GM23338 (cell line): ENCODE measurements around the gene IL1RL1. TPM values are rescaled to one million over a fixed set of nuclear protein-coding genes. Genes with fewer than 3 reads are reported as not detected.

Experiments
- ATAC-seq: fragments of 200-7000 bp; cut with Tn5 transposase; 3 replicates; pipeline ENCODE4 v1.9.1; 2020
- DNase-seq: peaks from one replicate; pipeline ENCODE4 v3.0.0-alpha.2; 2015; ENCODE audit warnings: low spot score
- H2AFZ ChIP-seq: fragments of 200-600 bp; sonication (generic); 2 replicates; pipeline ENCODE4 v1.8.0; 2016; ENCODE audit warnings: antibody characterized with exemption, mild to moderate bottlenecking, moderate library complexity
- H3F3A ChIP-seq: fragments of 200-600 bp; sonication (generic); replicated peaks from 2 replicates; pipeline ENCODE4 v1.8.0; 2017; ENCODE audit warnings: antibody characterized with exemption, mixed run types, low read depth
- H3K27ac ChIP-seq: fragments of 200-600 bp; sonication (generic); 2 replicates; pipeline ENCODE4 v1.6.1; 2016; ENCODE audit warnings: low read depth
- H3K27me3 ChIP-seq: fragments of 200-600 bp; sonication (generic); 2 replicates; pipeline ENCODE4 v1.8.0; 2016; ENCODE audit warnings: mild to moderate bottlenecking, mixed run types, moderate library complexity; ENCODE audit not compliant: insufficient read depth
- H3K36me3 ChIP-seq: fragments of 200-600 bp; sonication (generic); 2 replicates; pipeline ENCODE4 v1.8.0; 2016; ENCODE audit warnings: mild to moderate bottlenecking; ENCODE audit not compliant: insufficient read depth
- H3K4me1 ChIP-seq: fragments of 200-600 bp; sonication (generic); 2 replicates; pipeline ENCODE4 v1.8.0; 2016; ENCODE audit warnings: mild to moderate bottlenecking, moderate library complexity; ENCODE audit not compliant: insufficient read depth
- H3K4me2 ChIP-seq: fragments of 200-600 bp; sonication (generic); 2 replicates; pipeline ENCODE4 v1.7.1; 2017; ENCODE audit warnings: mixed run types
- H3K4me3 ChIP-seq: fragments of 200-600 bp; sonication (generic); 2 replicates; pipeline ENCODE4 v1.6.1; 2016; ENCODE audit warnings: mixed run types
- H3K79me2 ChIP-seq: fragments of 200-600 bp; sonication (generic); replicated peaks from 2 replicates; pipeline ENCODE4 v1.8.0; 2017; ENCODE audit warnings: mild to moderate bottlenecking; ENCODE audit not compliant: insufficient read depth
- H3K9me2 ChIP-seq: fragments of 200-600 bp; sonication (generic); 2 replicates; pipeline ENCODE4 v1.8.0; 2017; ENCODE audit not compliant: insufficient read depth
- H4K20me1 ChIP-seq: fragments of 200-600 bp; sonication (generic); replicated peaks from 2 replicates; pipeline ENCODE4 v1.8.0; 2017; ENCODE audit warnings: mild to moderate bottlenecking; ENCODE audit not compliant: insufficient read depth
- H3K27ac Mint-ChIP-seq: 2 replicates; pipeline ENCODE4 v1.8.0; 2020; ENCODE audit warnings: inconsistent platforms, mild to moderate bottlenecking, moderate library complexity, mixed read lengths
- H3K27me3 Mint-ChIP-seq: 3 replicates; pipeline ENCODE4 v1.8.0; 2022; ENCODE audit warnings: low read depth, mild to moderate bottlenecking, moderate library complexity, mixed read lengths, inconsistent platforms; ENCODE audit not compliant: insufficient read depth, poor library complexity
- H3K36me3 Mint-ChIP-seq: 3 replicates; pipeline ENCODE4 v1.8.0; 2021; ENCODE audit warnings: low read depth, mild to moderate bottlenecking, inconsistent platforms, moderate library complexity, mixed read lengths
- H3K4me1 Mint-ChIP-seq: 3 replicates; pipeline ENCODE4 v1.8.0; 2020; ENCODE audit warnings: mild to moderate bottlenecking, inconsistent platforms, mixed read lengths
- H3K4me3 Mint-ChIP-seq: 3 replicates; pipeline ENCODE4 v1.8.0; 2021; ENCODE audit warnings: moderate library complexity, mild to moderate bottlenecking, inconsistent platforms, mixed read lengths
- H3K9me3 Mint-ChIP-seq: 3 replicates; pipeline ENCODE4 v1.8.0; 2020; ENCODE audit warnings: moderate library complexity, mild to moderate bottlenecking, inconsistent platforms, mixed read lengths
- CREB1 ChIP-seq: fragments of 250-450 bp; sonication (Bioruptor Pico); IDR thresholded peaks from 2 replicates; pipeline ENCODE4 v1.5.0; 2020; ENCODE audit warnings: low read depth, mild to moderate bottlenecking, moderate library complexity
- CTCF ChIP-seq, 2 experiments: fragments of 200-600 bp in 1 of 2; sonication (generic) in 1 of 2; conservative IDR thresholded peaks; 2 replicates each; pipeline versions ENCODE4 v1.5.1 to v1.6.1; 2016 to 2017; ENCODE audit warnings: antibody characterized with exemption in 2 of 2, low read depth in 2 of 2, mild to moderate bottlenecking in 2 of 2, moderate library complexity in 1 of 2
- ETS1 ChIP-seq: IDR thresholded peaks from 2 replicates; pipeline ENCODE4 v1.6.1; 2016; ENCODE audit warnings: antibody characterized with exemption
- EZH2 ChIP-seq: fragments of 200-600 bp; sonication (generic); IDR thresholded peaks from one replicate; pipeline ENCODE4 v1.8.0; 2017; ENCODE audit warnings: antibody characterized with exemption, mild to moderate bottlenecking, low read depth; ENCODE audit not compliant: unreplicated experiment
- EZH2phosphoT487 ChIP-seq: fragments of 200-600 bp; sonication (generic); IDR thresholded peaks from one replicate; pipeline ENCODE4 v1.8.1; 2018; ENCODE audit warnings: antibody characterized with exemption; ENCODE audit not compliant: unreplicated experiment
- NANOG ChIP-seq: IDR thresholded peaks from 2 replicates; pipeline ENCODE4 v1.6.1; 2016; ENCODE audit warnings: antibody characterized with exemption, borderline replicate concordance
- POLR2AphosphoS5 ChIP-seq: IDR thresholded peaks from 2 replicates; pipeline ENCODE4 v1.6.1; 2016; ENCODE audit warnings: antibody characterized with exemption, low read depth
- REST ChIP-seq: IDR thresholded peaks from one replicate; pipeline ENCODE4 v1.6.1; 2018; ENCODE audit warnings: antibody characterized with exemption; ENCODE audit not compliant: unreplicated experiment
- STAT1 ChIP-seq: IDR thresholded peaks from one replicate; pipeline ENCODE4 v1.6.1; 2016; ENCODE audit warnings: antibody characterized with exemption; ENCODE audit not compliant: unreplicated experiment
- ZNF114 ChIP-seq: fragments of 250-450 bp; sonication (Bioruptor Pico); IDR thresholded peaks from 2 replicates; pipeline ENCODE4 v1.5.0; 2020; ENCODE audit warnings: mild to moderate bottlenecking, moderate library complexity
- ZNF331 ChIP-seq: fragments of 250-450 bp; sonication (Bioruptor Pico); IDR thresholded peaks from 2 replicates; pipeline ENCODE4 v1.5.0; 2020; ENCODE audit warnings: low read depth, mild to moderate bottlenecking, moderate library complexity
- polyA plus RNA-seq: library from polyadenylated mRNA; unstranded; fragments of >200 nt; fragmentation: Nextera tagmentation; extraction: Ambion mirVana; gene quantifications from 2 replicates; pipeline ENCODE4 v1.2.1, GENCODE V29; 2016
- total RNA-seq: library from RNA; depleted of rRNA; stranded (reverse); fragments of >200 nt; shearing (Covaris generic); gene quantifications from 2 replicates; pipeline ENCODE4 v1.2.3, GENCODE V29; 2014

IL1RL1 gene
- total and polyA plus RNA-seq, 2 experiments from 2014 or later: not detected

GRCh38 chr2:102304711-102305611 lies 6.4 kb upstream of the IL1RL1 start (continued):
- no peak for TF ChIP-seq ETS1

GRCh38 chr2:102306125-102306524 lies 5.2 kb upstream of the IL1RL1 start:
- H3K4me1 ChIP-seq: no peaks in the 10 kb centered on the region
- H3F3A ChIP-seq: no peaks in the 10 kb centered on the region
- H3K27ac ChIP-seq: no peak overlapping the region
- H3K4me2 ChIP-seq: no peak overlapping the region
- no peak overlapping the region for H2AFZ ChIP-seq
- no peaks in the 10 kb centered on the region for H3K27me3 ChIP-seq
- no peak overlapping the region for H3K4me3 ChIP-seq
- H3K9me3 Mint-ChIP-seq: no peaks in the 10 kb centered on the region; the same call in 2 of the 3 replicates
- H3K27ac Mint-ChIP-seq: no peak overlapping the region
- H3K79me2 ChIP-seq: no peaks in the 10 kb centered on the region
- no peaks in the 10 kb centered on the region for H3K4me1 Mint-ChIP-seq
- no peak overlapping the region for H3K4me3 Mint-ChIP-seq
- no peaks in the 10 kb centered on the region for H3K36me3 Mint-ChIP-seq
- no peaks in the 10 kb centered on the region for H3K36me3 ChIP-seq
- DNase-seq (no peak), ATAC-seq (no peak)
- peaks cover 2% of the 10 kb centered on the region for H3K27me3 Mint-ChIP-seq
- no peaks in the 10 kb centered on the region for H4K20me1 ChIP-seq
- H3K9me2 ChIP-seq: 0 out of 2 replicates have a peak, but pooled peaks cover 9% of the 10 kb centered on the region
- TF ChIP-seq CREB1 (CRISPR knock-in tag) (no peak), EZH2phosphoT487 (no peak), STAT1 (no peak), ZNF331 (no peak), ETS1 (no peak), EZH2 (no peak), ZNF114 (CRISPR knock-in tag) (no peak), REST (no peak), POLR2AphosphoS5 (no peak), CTCF (conservative IDR thresholded peaks at IDR 0.05; ENCODE audit: low read depth in 2 of 2) (no peak), NANOG (no peak)
